Measurements from ENCODE around the gene C22orf39.

Gene C22orf39

GRCh38 chr22:19396934-19397733 lies 50.4 kb downstream of the C22orf39 start:
- DNase-seq, result no peak

GRCh38 chr22:19396561-19396933 lies 51.0 kb downstream of the C22orf39 start:
- no peak for DNase-seq

DNA sequence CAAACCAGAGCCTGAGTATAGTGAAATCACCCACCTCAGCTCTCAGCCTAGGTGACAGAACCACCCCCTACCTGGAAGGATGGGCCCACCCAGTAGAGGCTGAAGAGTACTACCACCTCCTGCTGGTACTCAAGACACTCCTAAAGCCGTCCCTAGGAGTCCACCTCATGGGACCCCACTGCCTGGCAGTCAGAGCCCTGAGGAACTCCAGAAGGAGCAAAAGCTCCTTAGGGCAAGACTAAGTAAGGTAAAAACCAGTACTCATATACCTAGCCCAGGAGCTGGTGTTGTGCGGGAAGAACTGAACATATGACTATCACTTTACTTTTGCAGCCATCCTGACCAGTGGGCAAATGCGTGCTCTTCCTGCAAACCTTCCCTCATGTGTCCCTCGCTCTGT lies 52.2 kb downstream of the C22orf39 start:
- DNase-seq, result no peak

DNA sequence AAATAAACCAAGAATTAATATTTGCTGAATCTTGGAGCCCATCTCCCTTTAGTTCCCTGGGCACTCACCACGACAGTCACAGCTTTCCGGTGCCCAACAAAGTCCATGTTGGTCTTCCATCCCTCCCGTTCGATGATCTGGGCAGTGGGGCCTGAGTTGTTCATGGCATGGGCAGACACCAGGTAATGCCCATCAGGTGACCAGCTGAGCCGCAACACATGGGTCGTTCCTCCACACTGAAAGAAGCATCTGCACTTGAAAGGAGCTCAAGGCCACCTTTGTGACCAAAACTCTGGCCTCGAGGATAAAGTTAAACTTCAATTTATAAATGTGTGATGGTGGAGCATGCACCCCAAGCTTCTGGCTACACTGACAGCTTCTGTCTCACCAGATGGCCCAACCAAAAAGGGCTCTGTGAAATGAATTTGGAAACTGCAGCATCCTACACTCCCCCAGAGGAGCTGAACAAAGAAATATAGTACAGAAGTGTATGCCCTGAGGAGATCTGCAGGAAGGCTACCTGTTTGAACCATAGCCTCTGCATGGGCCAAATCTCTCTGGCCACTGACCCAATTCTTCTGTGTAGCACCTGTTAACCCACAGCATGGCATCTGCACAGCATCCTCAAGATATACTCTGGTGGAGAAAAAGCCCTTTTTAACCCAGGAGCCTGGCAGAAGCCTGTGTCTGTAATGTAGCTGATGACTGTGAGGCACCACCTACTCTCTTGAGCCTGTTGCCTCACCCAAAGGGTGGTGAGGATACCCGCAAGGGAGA lies 53.0 kb downstream of the C22orf39 start:
- no peak for DNase-seq

- no peak for DNase-seq
Measured at GRCh38 chr22:19393704-19394103, 53.8 kb downstream of the C22orf39 start.
